ENCODE measurements around the gene SLC9A7. TPM values are rescaled to one million over a fixed set of nuclear protein-coding genes. Genes with fewer than 3 reads are reported as not detected.
"Not testable (repeated sequence)": the region's sequence is repeated elsewhere in the genome, so short reads cannot be mapped to it uniquely, and the experiment has no call there.

Gene SLC9A7
- total RNA-seq, 1 donor from 2014 or later: 3.5 TPM

DNA sequence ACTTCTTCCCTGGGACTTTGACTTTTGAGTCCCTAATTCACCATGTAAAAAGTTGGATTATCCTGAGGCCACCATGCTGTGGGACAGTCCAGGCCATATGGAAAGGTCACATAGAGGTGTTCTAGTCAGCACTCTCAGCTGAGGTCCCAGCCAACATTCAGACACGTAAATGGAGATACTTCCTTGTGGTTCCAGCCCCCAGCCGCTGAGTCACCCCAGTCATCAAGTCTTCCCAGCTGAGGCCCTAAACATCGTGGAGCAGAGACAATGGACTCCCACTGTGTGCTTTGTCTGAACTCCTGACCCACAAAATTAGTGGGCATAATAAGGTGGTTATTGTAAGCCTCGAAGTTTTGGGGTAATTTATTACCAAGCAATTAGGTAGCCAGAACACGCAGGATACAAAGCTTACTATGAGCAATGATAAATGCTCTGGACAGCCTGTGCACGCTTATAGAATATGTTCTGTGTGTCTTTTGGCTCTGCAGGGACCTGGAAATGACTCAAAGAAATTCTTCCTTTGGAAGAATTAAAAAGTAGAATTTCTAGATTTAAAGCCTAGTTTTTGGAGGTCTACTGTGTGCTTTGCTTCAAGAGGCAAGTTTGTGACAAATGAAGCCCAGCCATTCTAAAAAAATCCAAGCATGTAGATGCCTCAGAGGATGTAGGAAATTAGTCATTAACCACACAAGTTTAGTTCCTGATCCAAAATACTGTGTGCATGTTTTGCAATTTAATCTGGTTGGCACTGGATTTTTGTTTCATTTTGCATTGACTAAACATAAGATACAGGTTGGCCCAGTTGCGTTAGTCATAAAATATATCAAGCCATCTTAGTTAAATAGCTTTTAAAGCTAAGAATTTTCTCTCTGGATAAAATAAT lies 33.2 kb upstream of the SLC9A7 start:
- DNase-seq (ENCODE audit: low spot score): peak; percentile 32
- H3K27me3 Mint-ChIP-seq (ENCODE audit: insufficient read depth, low read depth): peaks cover 4% of the 10 kb centered on the region
- no peaks in the 10 kb centered on the region for H3K36me3 Mint-ChIP-seq
- Histone ChIP-seq H3K4me2 (no peak overlapping the region), H3K9me3 (ENCODE audit: low read depth) (no peaks in the 10 kb centered on the region), H4K20me1 (ENCODE audit: low read depth) (no peaks in the 10 kb centered on the region), H3K4me3 (no peak overlapping the region), H3K79me2 (ENCODE audit: low read depth) (no peaks in the 10 kb centered on the region), H2AFZ (replicated peaks) (no peak overlapping the region), H3K4me1 (no peaks in the 10 kb centered on the region), H3K36me3 (no peaks in the 10 kb centered on the region), H3K27me3 (no peaks in the 10 kb centered on the region), H3K9ac (no peak overlapping the region), H3K27ac (no peak overlapping the region), H3F3A (ENCODE audit: low read depth) (peaks cover 5% of the 10 kb centered on the region)
- peaks cover 13% of the 10 kb centered on the region for H3K9me3 Mint-ChIP-seq
- H3K4me3 Mint-ChIP-seq: no peak overlapping the region
- H3K4me1 Mint-ChIP-seq: peaks cover 3% of the 10 kb centered on the region
- no peak overlapping the region for H3K27ac Mint-ChIP-seq
- TF ChIP-seq EZH2 (IDR thresholded peaks at IDR 0.05): no peak
- TF ChIP-seq, protein P1, sequence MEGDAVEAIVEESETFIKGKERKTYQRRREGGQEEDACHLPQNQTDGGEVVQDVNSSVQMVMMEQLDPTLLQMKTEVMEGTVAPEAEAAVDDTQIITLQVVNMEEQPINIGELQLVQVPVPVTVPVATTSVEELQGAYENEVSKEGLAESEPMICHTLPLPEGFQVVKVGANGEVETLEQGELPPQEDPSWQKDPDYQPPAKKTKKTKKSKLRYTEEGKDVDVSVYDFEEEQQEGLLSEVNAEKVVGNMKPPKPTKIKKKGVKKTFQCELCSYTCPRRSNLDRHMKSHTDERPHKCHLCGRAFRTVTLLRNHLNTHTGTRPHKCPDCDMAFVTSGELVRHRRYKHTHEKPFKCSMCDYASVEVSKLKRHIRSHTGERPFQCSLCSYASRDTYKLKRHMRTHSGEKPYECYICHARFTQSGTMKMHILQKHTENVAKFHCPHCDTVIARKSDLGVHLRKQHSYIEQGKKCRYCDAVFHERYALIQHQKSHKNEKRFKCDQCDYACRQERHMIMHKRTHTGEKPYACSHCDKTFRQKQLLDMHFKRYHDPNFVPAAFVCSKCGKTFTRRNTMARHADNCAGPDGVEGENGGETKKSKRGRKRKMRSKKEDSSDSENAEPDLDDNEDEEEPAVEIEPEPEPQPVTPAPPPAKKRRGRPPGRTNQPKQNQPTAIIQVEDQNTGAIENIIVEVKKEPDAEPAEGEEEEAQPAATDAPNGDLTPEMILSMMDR (IDR thresholded peaks at IDR 0.05): no peak
- no peak for TF ChIP-seq EZH2phosphoT487 (IDR thresholded peaks at IDR 0.05)

DNA sequence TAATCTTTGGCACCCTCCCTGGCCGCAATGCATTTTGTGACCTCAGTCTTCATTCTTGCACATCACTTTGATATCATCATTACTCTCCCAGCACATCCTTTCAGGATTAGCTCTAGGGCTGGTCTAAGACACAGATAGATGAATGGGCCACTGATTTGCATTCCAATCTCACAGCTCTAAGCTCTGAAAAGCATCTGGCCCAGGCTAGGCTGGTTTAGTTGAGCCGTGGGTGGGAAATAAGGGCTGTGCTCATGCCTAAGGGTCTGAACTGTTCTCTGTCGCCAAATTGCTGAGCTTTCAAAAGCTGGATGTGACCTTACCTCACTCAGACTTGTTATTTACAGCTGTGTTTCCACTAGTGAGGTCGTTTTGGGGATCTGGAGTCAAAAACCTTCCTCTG lies 30.0 kb upstream of the SLC9A7 start:
- H3K4me3 Mint-ChIP-seq: no peak overlapping the region
- peak; percentile 59 for DNase-seq (ENCODE audit: low spot score)
- H3K4me3 ChIP-seq: no peak overlapping the region
- no peaks in the 10 kb centered on the region for H3K9me3 ChIP-seq (ENCODE audit: low read depth)
- no peak overlapping the region for H3K4me2 ChIP-seq
- peaks cover 12% of the 10 kb centered on the region for H3K9me3 Mint-ChIP-seq
- H3K36me3 Mint-ChIP-seq: no peaks in the 10 kb centered on the region
- H4K20me1 ChIP-seq (ENCODE audit: low read depth): no peaks in the 10 kb centered on the region
- no peaks in the 10 kb centered on the region for H3K79me2 ChIP-seq (ENCODE audit: low read depth)
- no peak overlapping the region for H2AFZ ChIP-seq (replicated peaks)
- TF ChIP-seq EZH2 (IDR thresholded peaks at IDR 0.05) (no peak), EZH2phosphoT487 (IDR thresholded peaks at IDR 0.05) (no peak)
- TF ChIP-seq, protein P1 (IDR thresholded peaks at IDR 0.05): no peak
- no peak overlapping the region for H3K9ac ChIP-seq
- H3K27ac ChIP-seq: peak overlapping the region; percentile 27
- no peaks in the 10 kb centered on the region for H3K27me3 Mint-ChIP-seq (ENCODE audit: insufficient read depth, low read depth)
- H3K36me3 ChIP-seq: no peaks in the 10 kb centered on the region
- H3F3A ChIP-seq (ENCODE audit: low read depth): peaks cover 5% of the 10 kb centered on the region
- H3K4me1 Mint-ChIP-seq: peaks cover 3% of the 10 kb centered on the region
- no peaks in the 10 kb centered on the region for H3K27me3 ChIP-seq
- no peaks in the 10 kb centered on the region for H3K4me1 ChIP-seq
- no peak overlapping the region for H3K27ac Mint-ChIP-seq

GRCh38 chrX:46784437-46784836 lies 25.5 kb upstream of the SLC9A7 start:
- H4K20me1 ChIP-seq (ENCODE audit: low read depth); H3K36me3 ChIP-seq; H3K4me1 Mint-ChIP-seq; H3K27ac Mint-ChIP-seq; H3K4me2 ChIP-seq; H3K27me3 ChIP-seq; H2AFZ ChIP-seq (replicated peaks); H3K4me3 Mint-ChIP-seq; DNase-seq (ENCODE audit: low spot score); H3K4me3 ChIP-seq; H3K36me3 Mint-ChIP-seq; H3K4me1 ChIP-seq; H3K27ac ChIP-seq; H3K9me3 Mint-ChIP-seq; H3K9me3 ChIP-seq (ENCODE audit: low read depth); H3K27me3 Mint-ChIP-seq (ENCODE audit: insufficient read depth, low read depth); H3K9ac ChIP-seq; H3F3A ChIP-seq (ENCODE audit: low read depth); H3K79me2 ChIP-seq (ENCODE audit: low read depth): not testable (repeated sequence)

GRCh38 chrX:46782034-46782433 lies 23.1 kb upstream of the SLC9A7 start:
- no peaks in the 10 kb centered on the region for H3K79me2 ChIP-seq (ENCODE audit: low read depth)
- no peak overlapping the region for H3K4me2 ChIP-seq
- H4K20me1 ChIP-seq (ENCODE audit: low read depth): no peaks in the 10 kb centered on the region
- no peaks in the 10 kb centered on the region for H3K27me3 ChIP-seq
- peaks cover 4% of the 10 kb centered on the region for H3K4me1 Mint-ChIP-seq
- no peak overlapping the region for H3K27ac Mint-ChIP-seq
- H3F3A ChIP-seq (ENCODE audit: low read depth): no peaks in the 10 kb centered on the region
- no peak overlapping the region for H3K9ac ChIP-seq
- peaks cover 6% of the 10 kb centered on the region for H3K27me3 Mint-ChIP-seq (ENCODE audit: insufficient read depth, low read depth)
- no peaks in the 10 kb centered on the region for H3K4me1 ChIP-seq
- H3K36me3 ChIP-seq: no peaks in the 10 kb centered on the region
- DNase-seq (ENCODE audit: low spot score): no peak
- H3K9me3 ChIP-seq (ENCODE audit: low read depth): no peaks in the 10 kb centered on the region
- H3K9me3 Mint-ChIP-seq: peaks cover 4% of the 10 kb centered on the region
- TF ChIP-seq, protein P1 (IDR thresholded peaks at IDR 0.05): no peak
- TF ChIP-seq EZH2phosphoT487 (IDR thresholded peaks at IDR 0.05): no peak
- TF ChIP-seq EZH2 (IDR thresholded peaks at IDR 0.05): no peak
- H3K4me3 ChIP-seq: no peak overlapping the region
- H3K36me3 Mint-ChIP-seq: no peaks in the 10 kb centered on the region
- H3K4me3 Mint-ChIP-seq: no peak overlapping the region
- no peak overlapping the region for H3K27ac ChIP-seq
- no peak overlapping the region for H2AFZ ChIP-seq (replicated peaks)

All from neural progenitor cell (in vitro differentiated cells).